ENCODE data around the gene STK32C.

GRCh38 chr10:132341781-132342180 lies 34.0 kb upstream of the STK32C start:
- no peak for TF ChIP-seq EZH2 (IDR thresholded peaks at IDR 0.05; ENCODE audit: insufficient read depth, poor library complexity, severe bottlenecking)
- no peak for TF ChIP-seq EZH2phosphoT487 (IDR thresholded peaks at IDR 0.05; ENCODE audit: insufficient read depth, low read depth)

All from GM23248 (cell line).